ENCODE measurements around the gene IVNS1ABP.

Gene IVNS1ABP

GRCh38 chr1:185250063-185250462 is 67.0 kb downstream of the IVNS1ABP start:
- DNase-seq, result no peak

- DNase-seq, result no peak
Observed at GRCh38 chr1:185249563-185249962, 67.5 kb downstream of the IVNS1ABP start.

All from NCI-H1930 (cell line).